Measurements from ENCODE around the gene POLR2F.
"Not testable (repeated sequence)": the region's sequence is repeated elsewhere in the genome, so short reads cannot be mapped to it uniquely, and the experiment has no call there.

Gene POLR2F

GRCh38 chr22:37925767-37926166, 27.7 kb upstream of the POLR2F start:
- DNase-seq = no peak

GRCh38 chr22:37926358-37926757, 27.1 kb upstream of the POLR2F start:
- no peak for DNase-seq

GRCh38 chr22:37926771-37927636, 26.5 kb upstream of the POLR2F start:
- no peak for DNase-seq

- no peak for DNase-seq
These were observed 25.9 kb upstream of the POLR2F start for GRCh38 chr22:37927637-37927936.

GRCh38 chr22:37929390-37929789, 24.1 kb upstream of the POLR2F start:
- no peak for DNase-seq

GRCh38 chr22:37930270-37930951, 23.1 kb upstream of the POLR2F start:
- DNase-seq = no peak

- DNase-seq = no peak
These were observed 22.5 kb upstream of the POLR2F start for GRCh38 chr22:37930952-37931440.

- DNase-seq = no peak
These were observed 21.6 kb upstream of the POLR2F start for GRCh38 chr22:37931893-37932389.

- no peak for DNase-seq
These were observed 21.1 kb upstream of the POLR2F start for GRCh38 chr22:37932401-37932800.

- no peak for DNase-seq
These were observed 20.5 kb upstream of the POLR2F start for GRCh38 chr22:37932821-37933578.

- DNase-seq = peak; percentile 54
These were observed 19.7 kb upstream of the POLR2F start for GRCh38 chr22:37933711-37934376.

- no peak for DNase-seq
These were observed 12.7 kb upstream of the POLR2F start for GRCh38 chr22:37940698-37941376.

GRCh38 chr22:37942133-37942532, 11.4 kb upstream of the POLR2F start:
- DNase-seq = no peak

GRCh38 chr22:37943136-37943824, 10.2 kb upstream of the POLR2F start:
- peak; percentile 38 for DNase-seq

GRCh38 chr22:37943825-37944198, 9.7 kb upstream of the POLR2F start:
- no peak for DNase-seq

GRCh38 chr22:37944423-37944822, 9.1 kb upstream of the POLR2F start:
- DNase-seq = not testable (repeated sequence)

- not testable (repeated sequence) for DNase-seq
These were observed 6.2 kb upstream of the POLR2F start for GRCh38 chr22:37947142-37947795.

- DNase-seq = no peak
These were observed 2.2 kb upstream of the POLR2F start for GRCh38 chr22:37951305-37951704.

GRCh38 chr22:37952629-37953028, 870 bp upstream of the POLR2F start:
- DNase-seq = not testable (repeated sequence)

- no peak for DNase-seq
These were observed 450 bp upstream of the POLR2F start for GRCh38 chr22:37953062-37953436.

- DNase-seq = no peak
These were observed 1.2 kb downstream of the POLR2F start for GRCh38 chr22:37954686-37955085.

Measured in NCI-H146 (cell line).